SKM-1 (cell line): ENCODE data around the gene SPATS2.

Source experiments
- DNase-seq: peaks from one replicate; lab custom pipeline; 2025; ENCODE audit not compliant: unreplicated experiment; lab: John Stamatoyannopoulos, UW

Gene SPATS2

GRCh38 chr12:49538510-49539403, 171.5 kb downstream of the SPATS2 start, which contains the start of gene KCNH3:
Gene KCNH3, plus strand, starts transcription at chr12:49539030. Its CDS starts 387 bp downstream, at chr12:49539417.
- no peak for DNase-seq

GRCh38 chr12:49539406-49540228, 172.4 kb downstream of the SPATS2 start:
- no peak for DNase-seq

- DNase-seq, result no peak
These were observed 173.2 kb downstream of the SPATS2 start for GRCh38 chr12:49540229-49541139.

GRCh38 chr12:49541140-49541861, 174.0 kb downstream of the SPATS2 start:
- DNase-seq, result no peak

- DNase-seq, result no peak
These were observed 174.7 kb downstream of the SPATS2 start for GRCh38 chr12:49541911-49542505.

- no peak for DNase-seq
These were observed 175.4 kb downstream of the SPATS2 start for GRCh38 chr12:49542592-49543160.

- no peak for DNase-seq
These were observed 176.1 kb downstream of the SPATS2 start for GRCh38 chr12:49543221-49543913.

GRCh38 chr12:49543914-49544815, 176.9 kb downstream of the SPATS2 start:
- DNase-seq, result no peak

- DNase-seq, result no peak
These were observed 178.6 kb downstream of the SPATS2 start for GRCh38 chr12:49545815-49546214.

GRCh38 chr12:49546481-49546880, 179.2 kb downstream of the SPATS2 start:
- DNase-seq, result no peak

GRCh38 chr12:49547090-49547690, 179.9 kb downstream of the SPATS2 start:
- DNase-seq, result no peak

GRCh38 chr12:49548481-49548821, 181.2 kb downstream of the SPATS2 start:
- DNase-seq, result no peak

GRCh38 chr12:49548822-49549648, 181.8 kb downstream of the SPATS2 start:
- no peak for DNase-seq

- DNase-seq, result no peak
These were observed 182.8 kb downstream of the SPATS2 start for GRCh38 chr12:49549735-49550692.

- no peak for DNase-seq
These were observed 183.5 kb downstream of the SPATS2 start for GRCh38 chr12:49550693-49551252.
